Measurements from ENCODE around the gene FLAD1.

Gene FLAD1

GRCh38 chr1:155019377-155020245, 36.5 kb downstream of the FLAD1 start:
- DNase-seq, result no peak
- Mint-ChIP-seq H3K27ac (peak overlapping the region in 1 of 2 donors; percentile 37), H3K27me3 (peaks cover 22% of the 10 kb centered on the region), H3K4me1 (peaks cover 40% of the 10 kb centered on the region), H3K9me3 (no peaks in the 10 kb centered on the region), H3K4me3 (no peak overlapping the region)
- ATAC-seq, result no peak

DNA sequence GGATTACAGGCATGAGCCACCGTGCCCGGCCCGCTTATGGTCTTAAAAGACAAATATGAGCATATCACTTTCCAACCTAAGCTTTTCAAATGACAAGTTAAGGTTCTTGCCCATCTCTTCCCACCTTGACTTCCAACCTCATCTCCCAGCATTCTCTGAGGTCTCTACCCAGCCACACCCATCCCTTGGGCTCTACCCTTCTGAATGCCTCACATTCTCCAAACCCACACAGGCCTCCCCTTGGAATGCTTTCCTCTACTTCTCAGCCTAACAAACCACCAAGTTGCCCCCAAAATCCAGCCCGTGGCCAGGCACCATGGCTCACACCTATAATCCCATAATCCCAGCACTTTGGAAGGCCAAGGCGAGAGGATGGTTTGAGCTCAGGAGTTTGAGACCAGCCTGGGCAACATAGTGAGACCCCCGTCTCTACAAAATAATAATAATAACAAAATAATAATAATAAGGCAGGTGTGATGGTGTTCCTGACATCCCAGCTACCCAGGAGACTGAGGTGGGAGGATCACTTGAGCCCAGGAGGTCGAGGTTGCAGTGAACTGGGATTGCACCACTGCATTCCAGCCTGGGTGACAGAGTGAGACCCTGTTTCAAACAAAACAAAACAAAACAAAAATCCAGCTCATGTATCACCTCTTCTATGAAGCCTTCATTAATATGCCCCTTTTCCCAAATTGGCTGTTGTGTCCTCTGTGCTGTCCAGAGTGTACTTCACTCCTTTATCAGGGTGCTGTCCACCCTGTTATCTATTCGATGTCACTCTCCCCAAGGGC, 39.2 kb downstream of the FLAD1 start:
- H3K4me1 Mint-ChIP-seq, result peaks cover 19% of the 10 kb centered on the region
- DNase-seq (no peak), ATAC-seq (no peak)
- H3K27me3 Mint-ChIP-seq, result peaks cover 15% of the 10 kb centered on the region
- H3K27ac Mint-ChIP-seq, result no peak overlapping the region
- H3K4me3 Mint-ChIP-seq, result no peak overlapping the region
- H3K9me3 Mint-ChIP-seq, result no peaks in the 10 kb centered on the region

DNA sequence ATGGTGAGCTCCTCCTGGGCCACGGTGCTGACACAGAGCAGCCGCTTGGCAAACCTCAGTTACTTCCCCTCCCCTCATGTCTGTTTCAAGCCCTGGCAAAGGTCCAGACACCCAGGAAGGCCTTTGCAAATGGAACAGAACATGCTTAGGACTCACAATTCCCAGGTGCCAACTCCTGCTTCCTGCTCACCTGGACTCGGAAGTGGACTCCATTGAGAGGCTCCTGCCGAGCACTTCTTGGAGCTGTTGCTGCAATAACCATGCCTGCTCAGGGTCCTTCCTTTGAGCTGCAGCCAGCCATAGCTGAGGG, 39.7 kb downstream of the FLAD1 start:
- Mint-ChIP-seq H3K4me1 (peaks cover 14% of the 10 kb centered on the region), H3K4me3 (no peak overlapping the region), H3K9me3 (no peaks in the 10 kb centered on the region), H3K27ac (no peak overlapping the region), H3K27me3 (peaks cover 15% of the 10 kb centered on the region)
- DNase-seq (no peak), ATAC-seq (no peak)

DNA sequence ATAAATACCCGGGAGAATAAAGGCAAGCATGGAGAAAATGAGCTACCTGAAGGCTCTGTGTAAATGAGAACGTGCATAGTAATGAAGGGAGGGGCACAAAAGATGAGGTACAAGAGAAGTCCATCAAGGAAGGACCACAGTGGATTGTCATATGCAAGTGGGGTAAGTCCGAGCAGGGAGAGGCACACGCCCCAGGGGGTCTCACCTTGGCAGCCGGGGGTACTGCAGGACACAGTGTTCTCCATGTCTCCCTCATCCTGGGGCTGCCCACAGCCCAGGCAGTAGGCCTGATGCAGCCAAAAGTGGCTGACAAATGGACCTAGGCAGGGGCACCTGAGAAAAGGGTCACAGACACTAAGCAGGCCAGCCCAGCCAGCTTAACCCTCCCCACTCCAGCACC, 40.5 kb downstream of the FLAD1 start:
- DNase-seq (no peak), ATAC-seq (peak; percentile 18)
- Mint-ChIP-seq H3K27me3 (peaks cover 15% of the 10 kb centered on the region), H3K9me3 (no peaks in the 10 kb centered on the region), H3K4me3 (no peak overlapping the region), H3K4me1 (peaks cover 10% of the 10 kb centered on the region), H3K27ac (no peak overlapping the region)

DNA sequence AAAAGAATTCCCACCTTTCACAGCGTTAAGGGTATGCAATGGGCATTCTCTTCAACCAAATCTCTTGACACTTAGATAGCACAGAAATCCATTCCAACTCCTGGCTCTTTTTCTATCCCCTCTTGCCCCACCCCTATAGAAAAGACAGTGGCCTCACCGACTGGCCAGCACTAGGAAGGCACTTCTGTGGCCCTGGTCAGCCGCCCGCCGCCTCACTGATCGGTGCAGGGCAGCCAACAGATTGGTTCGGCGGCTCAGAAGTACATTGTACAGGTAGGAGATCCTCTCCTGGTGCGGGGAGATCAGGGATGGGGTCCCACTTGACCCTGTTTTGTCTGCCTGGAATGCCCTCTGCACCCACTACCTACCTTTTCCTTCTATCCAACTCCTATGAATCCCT, 41.2 kb downstream of the FLAD1 start:
- Mint-ChIP-seq H3K27ac (no peak overlapping the region), H3K4me1 (peaks cover 8% of the 10 kb centered on the region)
- DNase-seq, result no peak

GRCh38 chr1:155026154-155026553, 43.0 kb downstream of the FLAD1 start:
- Mint-ChIP-seq H3K27me3 (no peaks in the 10 kb centered on the region), H3K4me1 (no peaks in the 10 kb centered on the region), H3K9me3 (no peaks in the 10 kb centered on the region), H3K27ac (no peak overlapping the region), H3K4me3 (no peak overlapping the region)
- DNase-seq (no peak), ATAC-seq (no peak)

More for the DNA sequence above, 41.2 kb downstream of the FLAD1 start:
- no peaks in the 10 kb centered on the region for H3K9me3 Mint-ChIP-seq
- no peak overlapping the region for H3K4me3 Mint-ChIP-seq
- H3K27me3 Mint-ChIP-seq, result peaks cover 11% of the 10 kb centered on the region
- no peak for ATAC-seq

DNA sequence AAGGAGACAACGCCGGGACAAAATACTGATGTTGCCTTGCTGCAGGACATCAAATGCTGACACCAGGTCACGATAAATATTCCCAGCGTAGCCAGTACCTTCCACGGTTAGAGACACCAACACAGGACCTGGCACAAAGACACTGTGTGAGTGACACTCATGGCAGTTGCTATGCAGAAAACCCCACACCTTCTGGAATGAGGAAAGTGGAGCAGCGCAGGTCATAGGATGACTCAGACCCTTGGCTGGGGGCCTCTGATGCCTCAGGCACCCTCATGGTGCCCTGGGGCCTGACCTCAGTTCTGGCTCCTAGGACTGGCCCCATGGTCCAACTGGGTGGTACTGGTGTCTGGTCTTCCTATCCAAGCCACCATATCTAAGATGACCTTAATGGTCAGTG, 43.4 kb downstream of the FLAD1 start:
- H3K27ac Mint-ChIP-seq, result no peak overlapping the region
- no peaks in the 10 kb centered on the region for H3K9me3 Mint-ChIP-seq
- DNase-seq (no peak), ATAC-seq (peak; percentile 43)
- no peaks in the 10 kb centered on the region for H3K27me3 Mint-ChIP-seq
- no peaks in the 10 kb centered on the region for H3K4me1 Mint-ChIP-seq
- no peak overlapping the region for H3K4me3 Mint-ChIP-seq

DNA sequence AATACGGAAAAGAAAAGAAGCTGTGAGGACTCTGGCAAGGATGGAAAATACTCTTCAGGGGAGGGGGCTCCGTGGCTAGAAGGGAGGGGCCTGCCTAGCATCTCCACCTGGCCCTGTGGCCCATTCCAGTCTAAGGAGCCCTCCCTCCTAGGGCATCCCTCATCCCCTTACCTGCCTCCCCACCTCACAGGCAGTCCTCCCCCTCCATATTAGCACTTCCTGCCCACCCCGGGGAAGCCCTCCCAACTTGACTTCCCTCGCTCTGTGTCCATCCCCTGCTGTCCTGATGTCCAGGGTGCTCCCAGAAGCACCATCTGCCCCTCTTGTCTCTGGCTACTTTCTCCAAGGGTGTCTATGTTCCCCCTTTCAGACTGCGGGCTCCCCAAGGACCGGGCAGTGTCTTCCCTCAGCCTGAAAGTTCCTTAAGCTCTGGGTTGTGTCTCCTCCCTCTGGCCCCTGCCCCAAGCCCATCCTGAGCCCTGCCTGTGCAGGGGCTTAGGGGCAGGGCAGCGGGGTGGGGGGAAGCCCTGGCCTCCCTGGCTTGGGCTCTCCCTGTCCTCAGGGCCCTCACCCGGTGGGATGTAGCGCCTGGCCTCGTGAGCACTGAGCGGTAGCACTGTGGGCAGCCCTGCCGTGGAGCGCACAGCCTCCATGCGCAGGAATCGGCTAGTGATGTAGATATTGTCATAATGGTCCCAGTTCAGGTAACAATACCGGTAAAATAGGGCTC, 46.5 kb downstream of the FLAD1 start:
- no peak overlapping the region for H3K4me3 Mint-ChIP-seq
- H3K9me3 Mint-ChIP-seq, result no peaks in the 10 kb centered on the region
- no peaks in the 10 kb centered on the region for H3K4me1 Mint-ChIP-seq
- peak overlapping the region in 1 of 2 donors; percentile 19 for H3K27ac Mint-ChIP-seq
- ATAC-seq (peak; percentile 21), DNase-seq (no peak)
- H3K27me3 Mint-ChIP-seq, result peaks cover 6% of the 10 kb centered on the region

DNA sequence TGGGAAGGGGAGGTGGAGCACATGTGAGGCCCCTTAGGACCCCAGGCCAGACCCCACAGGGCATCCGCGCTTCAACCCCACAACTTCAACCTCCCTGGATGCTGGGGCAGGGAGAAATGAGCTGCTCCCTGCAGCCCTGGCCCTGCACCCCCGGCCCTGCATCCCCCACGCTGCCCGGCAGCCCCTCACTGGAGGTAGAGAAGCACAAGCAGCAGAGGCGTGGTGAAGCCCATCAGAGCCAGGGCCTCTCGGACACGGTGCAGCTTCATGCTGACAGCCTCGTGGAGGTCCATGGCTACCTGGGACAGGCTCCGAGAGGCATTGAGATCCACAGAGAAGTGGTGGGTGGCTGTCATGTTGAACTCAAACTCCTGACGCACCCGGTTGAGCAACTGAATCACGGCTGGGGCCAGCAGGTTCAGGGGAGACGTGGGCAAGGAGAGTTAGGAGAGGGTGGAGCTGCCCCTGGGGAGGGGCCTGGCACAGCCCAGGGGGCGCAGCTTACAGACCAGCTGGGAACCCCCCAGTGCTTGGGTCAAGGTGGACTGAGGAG, 47.2 kb downstream of the FLAD1 start:
- ATAC-seq (no peak), DNase-seq (no peak)
- Mint-ChIP-seq H3K9me3 (no peaks in the 10 kb centered on the region), H3K4me3 (no peak overlapping the region), H3K4me1 (no peaks in the 10 kb centered on the region), H3K27me3 (peaks cover 12% of the 10 kb centered on the region), H3K27ac (no peak overlapping the region)

- Mint-ChIP-seq H3K27me3 (peaks cover 14% of the 10 kb centered on the region), H3K9me3 (no peaks in the 10 kb centered on the region), H3K4me3 (no peak overlapping the region), H3K4me1 (no peaks in the 10 kb centered on the region), H3K27ac (no peak overlapping the region)
- DNase-seq (no peak), ATAC-seq (no peak)
These were observed 47.8 kb downstream of the FLAD1 start for GRCh38 chr1:155030899-155031298.

DNA sequence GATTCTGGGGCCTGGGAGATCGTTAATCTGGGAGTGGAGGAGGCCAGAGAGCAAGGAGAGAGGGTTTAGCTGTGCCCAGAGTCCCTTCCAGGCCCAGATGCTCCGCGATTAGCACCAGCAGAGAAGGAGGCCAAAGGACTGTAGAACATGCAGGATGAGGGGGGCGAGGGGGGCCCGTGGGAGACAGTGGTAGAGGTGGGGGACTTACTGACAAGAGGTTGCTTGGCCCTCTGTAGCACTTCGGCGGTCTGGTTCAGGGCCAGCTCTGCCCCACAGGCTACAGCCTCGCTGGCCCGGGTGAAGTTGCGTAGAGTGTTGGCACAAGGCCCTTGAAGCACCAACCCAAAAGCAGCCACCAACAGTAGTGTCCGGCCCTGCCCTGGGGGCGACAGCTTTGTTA, 49.7 kb downstream of the FLAD1 start:
- Mint-ChIP-seq H3K4me1 (no peaks in the 10 kb centered on the region), H3K27me3 (peaks cover 17% of the 10 kb centered on the region), H3K27ac (peak overlapping the region in 1 of 2 donors; percentile 64), H3K4me3 (no peak overlapping the region), H3K9me3 (no peaks in the 10 kb centered on the region)
- DNase-seq (no peak), ATAC-seq (no peak)

DNA sequence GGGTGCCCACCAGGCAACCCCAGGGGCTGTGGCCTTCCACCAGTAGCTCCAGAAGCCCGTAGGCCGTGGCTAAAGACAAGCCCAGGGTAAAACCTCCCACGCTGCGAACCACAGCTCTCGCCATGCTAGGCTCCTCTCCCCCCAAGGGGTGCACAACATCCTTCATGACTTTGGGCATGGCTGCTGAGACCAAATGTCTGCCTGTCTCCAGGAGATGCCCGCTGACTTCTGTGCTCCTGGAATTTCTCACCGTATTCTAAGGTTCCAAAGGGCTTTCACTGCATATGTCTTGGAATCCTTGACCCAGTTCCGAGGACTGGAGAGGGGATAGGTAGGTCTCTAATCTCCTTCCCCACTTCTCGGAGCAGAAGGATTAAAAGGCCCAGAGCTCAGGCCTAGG, 50.4 kb downstream of the FLAD1 start, which contains the start of the genes DCST1 and DCST2:
Gene DCST1, plus strand, starts transcription at position 301 of the 400 bp plus-strand sequence. CDS start 213 bp downstream, outside the sequence.
Gene DCST2, minus strand, starts transcription at position 258 of the 400 bp plus-strand sequence. Its CDS starts 80 bp downstream, at position 178.
- H3K9me3 Mint-ChIP-seq, result no peaks in the 10 kb centered on the region
- peaks cover 24% of the 10 kb centered on the region for H3K27me3 Mint-ChIP-seq
- H3K4me3 Mint-ChIP-seq, result no peak within 1 kb of the TSS
- ATAC-seq (no peak), DNase-seq (no peak)
- no peaks in the 10 kb centered on the region for H3K4me1 Mint-ChIP-seq
- peak within 1 kb of the TSS in 1 of 2 donors; percentile 64 for H3K27ac Mint-ChIP-seq

GRCh38 chr1:155034318-155035208, 51.4 kb downstream of the FLAD1 start:
- no peaks in the 10 kb centered on the region for H3K4me1 Mint-ChIP-seq
- no peak for ATAC-seq
- no peaks in the 10 kb centered on the region for H3K9me3 Mint-ChIP-seq
- H3K27me3 Mint-ChIP-seq, result peaks cover 33% of the 10 kb centered on the region
- no peak for DNase-seq
- no peak overlapping the region for H3K27ac Mint-ChIP-seq
- no peak overlapping the region for H3K4me3 Mint-ChIP-seq

DNA sequence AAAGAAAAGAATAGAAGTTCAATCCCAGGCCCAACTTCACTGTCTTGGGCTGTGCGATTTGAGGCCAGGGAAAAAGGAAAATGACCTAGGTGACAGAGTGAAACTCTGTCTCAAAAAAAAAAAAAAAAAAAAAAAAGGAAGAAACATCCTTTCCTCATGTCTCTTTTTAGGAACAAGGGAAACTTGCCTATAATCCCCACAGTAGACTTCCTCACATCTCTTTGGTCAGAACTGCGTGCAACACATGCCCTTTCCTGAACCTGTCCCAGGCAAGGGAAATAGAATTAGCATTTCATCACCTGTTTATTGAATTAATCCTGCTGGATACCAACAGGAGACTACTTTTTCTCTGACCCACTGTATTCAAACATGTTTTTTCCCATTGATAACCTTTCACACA, 52.8 kb downstream of the FLAD1 start:
- no peak for DNase-seq
- peaks cover 33% of the 10 kb centered on the region for H3K27me3 Mint-ChIP-seq
- no peak for ATAC-seq
- no peak overlapping the region for H3K4me3 Mint-ChIP-seq
- no peaks in the 10 kb centered on the region for H3K9me3 Mint-ChIP-seq
- no peaks in the 10 kb centered on the region for H3K4me1 Mint-ChIP-seq
- H3K27ac Mint-ChIP-seq, result no peak overlapping the region
